ENCODE measurements around the gene C4orf51.
A peak's percentile ranks its signal among the peaks of the same experiment; 100 is the strongest.
"Not testable (repeated sequence)": the region's sequence is repeated elsewhere in the genome, so short reads cannot be mapped to it uniquely, and the experiment has no call there.

Gene C4orf51

GRCh38 chr4:145679991-145680455 is at the start of gene C4orf51:
Gene C4orf51 (plus strand): TSS chr4:145680146. CDS start chr4:145680204, 58 bp downstream.
- DNase-seq (ENCODE audit: low spot score), result no peak

- DNase-seq (ENCODE audit: low spot score), result no peak
Observed at GRCh38 chr4:145635117-145635516, 44.8 kb upstream of the C4orf51 start.

GRCh38 chr4:145635630-145636029 is 44.3 kb upstream of the C4orf51 start:
- DNase-seq (ENCODE audit: low spot score), result no peak

GRCh38 chr4:145639186-145639698 is 40.7 kb upstream of the C4orf51 start:
- no peak for DNase-seq (ENCODE audit: low spot score)

GRCh38 chr4:145640236-145640635 is 39.7 kb upstream of the C4orf51 start:
- not testable (repeated sequence) for DNase-seq (ENCODE audit: low spot score)

- DNase-seq (ENCODE audit: low spot score), result no peak
Observed at GRCh38 chr4:145643295-145643694, 36.7 kb upstream of the C4orf51 start.

- DNase-seq (ENCODE audit: low spot score), result no peak
Observed at GRCh38 chr4:145644699-145645098, 35.2 kb upstream of the C4orf51 start.

- DNase-seq (ENCODE audit: low spot score), result no peak
Observed at GRCh38 chr4:145656156-145656555, 23.8 kb upstream of the C4orf51 start.

- DNase-seq (ENCODE audit: low spot score), result no peak
Observed at GRCh38 chr4:145660064-145660463, 19.9 kb upstream of the C4orf51 start.

- no peak for DNase-seq (ENCODE audit: low spot score)
Observed at GRCh38 chr4:145663194-145663593, 16.8 kb upstream of the C4orf51 start.

- DNase-seq (ENCODE audit: low spot score), result no peak
Observed at GRCh38 chr4:145665773-145666172, 14.2 kb upstream of the C4orf51 start.

GRCh38 chr4:145670422-145670821 is 9.5 kb upstream of the C4orf51 start:
- DNase-seq (ENCODE audit: low spot score), result no peak

GRCh38 chr4:145679520-145679919 is 426 bp upstream of the C4orf51 start:
- peak; percentile 14 for DNase-seq (ENCODE audit: low spot score)

- DNase-seq (ENCODE audit: low spot score), result no peak
Observed at GRCh38 chr4:145680902-145681301, 956 bp downstream of the C4orf51 start.

- no peak for DNase-seq (ENCODE audit: low spot score)
Observed at GRCh38 chr4:145681518-145681917, 1.6 kb downstream of the C4orf51 start.

GRCh38 chr4:145681956-145682355 is 2.0 kb downstream of the C4orf51 start:
- DNase-seq (ENCODE audit: low spot score), result no peak

GRCh38 chr4:145686991-145687390 is 7.0 kb downstream of the C4orf51 start:
- no peak for DNase-seq (ENCODE audit: low spot score)

GRCh38 chr4:145690610-145691009 is 10.7 kb downstream of the C4orf51 start:
- DNase-seq (ENCODE audit: low spot score), result no peak

- not testable (repeated sequence) for DNase-seq (ENCODE audit: low spot score)
Observed at GRCh38 chr4:145691416-145691815, 11.5 kb downstream of the C4orf51 start.

- no peak for DNase-seq (ENCODE audit: low spot score)
Observed at GRCh38 chr4:145694929-145695328, 15.0 kb downstream of the C4orf51 start.

- no peak for DNase-seq (ENCODE audit: low spot score)
Observed at GRCh38 chr4:145697332-145697731, 17.4 kb downstream of the C4orf51 start.

GRCh38 chr4:145698507-145698906 is 18.6 kb downstream of the C4orf51 start:
- DNase-seq (ENCODE audit: low spot score), result no peak

GRCh38 chr4:145703850-145704497 is 24.0 kb downstream of the C4orf51 start:
- no peak for DNase-seq (ENCODE audit: low spot score)

GRCh38 chr4:145709336-145709735 is 29.4 kb downstream of the C4orf51 start:
- no peak for DNase-seq (ENCODE audit: low spot score)

All from SW480 (cell line).